Muscle layer of colon (tissue), 2 donors: ENCODE measurements around the gene F8.
"Not testable (repeated sequence)": the region's sequence is repeated elsewhere in the genome, so short reads cannot be mapped to it uniquely, and the experiment has no call there.

Experiments used
- H3K27ac ChIP-seq: one replicate; pipeline ENCODE4 v1.7.0; 2013; ENCODE audit warnings: low read depth, mild to moderate bottlenecking, low read length, moderate library complexity
- H3K27me3 ChIP-seq, 2 donors: one replicate each; pipeline ENCODE4 v1.7.0; 2013; ENCODE audit warnings: low read length in 2 of 2, mild to moderate bottlenecking in 2 of 2; ENCODE audit not compliant: insufficient read depth in 2 of 2, control insufficient read depth in 1 of 2
- H3K36me3 ChIP-seq: one replicate; pipeline ENCODE4 v1.7.0; 2013; ENCODE audit warnings: mild to moderate bottlenecking, low read length; ENCODE audit not compliant: insufficient read depth
- H3K4me1 ChIP-seq: one replicate; pipeline ENCODE4 v1.7.0; 2013; ENCODE audit warnings: mild to moderate bottlenecking, low read length; ENCODE audit not compliant: insufficient read depth
- H3K4me3 ChIP-seq, 2 donors: one replicate each; pipeline ENCODE4 v1.7.0; 2013; ENCODE audit warnings: low read length in 2 of 2, low read depth in 1 of 2, mild to moderate bottlenecking in 1 of 2, moderate library complexity in 1 of 2
- H3K9ac ChIP-seq: one replicate; pipeline ENCODE4 v1.7.0; 2013; ENCODE audit warnings: low read length
- H3K9me3 ChIP-seq: one replicate; pipeline ENCODE4 v1.7.0; 2013; ENCODE audit warnings: mild to moderate bottlenecking, low read length
- donor health status: abdominal sarcoma.
- donor health status: Adenocarcinoma of cecum.

F8 gene

DNA sequence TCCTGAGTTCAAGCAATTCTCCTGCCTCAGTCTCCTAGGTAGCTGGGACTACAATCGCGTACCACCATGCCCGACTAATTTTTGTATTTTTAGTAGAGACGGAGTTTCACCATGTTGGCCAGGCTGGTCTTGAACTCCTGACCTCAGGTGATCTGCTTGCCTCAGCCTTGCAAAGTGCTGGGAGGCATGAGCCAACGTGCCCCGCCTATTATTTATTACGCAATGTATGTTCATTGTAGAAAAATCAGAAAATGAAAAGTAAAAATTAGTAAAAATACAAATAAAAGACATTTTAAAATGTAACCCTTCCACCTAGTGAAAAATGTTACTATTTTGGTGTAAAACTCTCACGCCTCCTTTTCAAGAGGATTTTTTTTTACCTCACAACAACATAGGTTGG, 122.2 kb downstream of the F8 start:
- H3K9ac ChIP-seq = no peak overlapping the region
- no peaks in the 10 kb centered on the region for H3K36me3 ChIP-seq
- no peaks in the 10 kb centered on the region for H3K27me3 ChIP-seq
- H3K4me3 ChIP-seq = no peak overlapping the region
- H3K9me3 ChIP-seq = no peaks in the 10 kb centered on the region
- H3K27ac ChIP-seq = no peak overlapping the region
- no peaks in the 10 kb centered on the region for H3K4me1 ChIP-seq

- Histone ChIP-seq H3K27ac (no peak overlapping the region), H3K4me3 (no peak overlapping the region)
Measured at GRCh38 chrX:154892296-154892695, 130.2 kb downstream of the F8 start.

GRCh38 chrX:154890990-154891639, 131.4 kb downstream of the F8 start:
- no peaks in the 10 kb centered on the region for H3K4me1 ChIP-seq
- H3K9me3 ChIP-seq = no peaks in the 10 kb centered on the region
- H3K36me3 ChIP-seq = no peaks in the 10 kb centered on the region
- H3K27ac ChIP-seq = no peak overlapping the region
- no peaks in the 10 kb centered on the region for H3K27me3 ChIP-seq
- H3K9ac ChIP-seq = no peak overlapping the region
- no peak overlapping the region for H3K4me3 ChIP-seq

More at GRCh38 chrX:154892296-154892695, 130.2 kb downstream of the F8 start:
- no peaks in the 10 kb centered on the region for H3K9me3 ChIP-seq
- H3K27me3 ChIP-seq = no peaks in the 10 kb centered on the region
- H3K36me3 ChIP-seq = no peaks in the 10 kb centered on the region
- no peaks in the 10 kb centered on the region for H3K4me1 ChIP-seq
- H3K9ac ChIP-seq = no peak overlapping the region

DNA sequence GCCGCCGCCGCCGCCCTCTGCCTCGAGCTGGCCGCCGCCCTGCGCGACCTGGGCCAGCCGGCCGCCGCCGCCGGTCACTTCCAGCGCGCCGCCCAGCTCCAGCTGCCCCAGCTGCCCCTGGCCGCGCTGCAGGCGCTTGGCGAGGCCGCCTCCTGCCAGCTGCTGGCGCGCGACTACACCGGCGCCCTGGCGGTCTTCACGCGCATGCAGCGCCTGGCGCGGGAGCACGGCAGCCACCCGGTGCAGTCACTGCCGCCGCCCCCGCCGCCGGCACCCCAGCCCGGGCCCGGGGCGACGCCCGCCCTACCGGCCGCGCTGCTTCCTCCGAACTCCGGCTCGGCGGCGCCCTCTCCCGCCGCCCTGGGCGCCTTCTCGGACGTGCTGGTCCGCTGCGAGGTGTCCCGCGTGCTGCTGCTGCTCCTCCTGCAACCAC, 135.7 kb downstream of the F8 start:
- H3K27me3 ChIP-seq, H3K36me3 ChIP-seq, H3K9me3 ChIP-seq, H3K4me3 ChIP-seq, H3K4me1 ChIP-seq, H3K27ac ChIP-seq, H3K9ac ChIP-seq: not testable (repeated sequence)

- not testable (repeated sequence) for H3K4me1 ChIP-seq, H3K4me3 ChIP-seq, H3K27me3 ChIP-seq, H3K36me3 ChIP-seq, H3K27ac ChIP-seq, H3K9ac ChIP-seq, H3K9me3 ChIP-seq
Measured at GRCh38 chrX:154886069-154886788, 136.3 kb downstream of the F8 start, which contains the start of gene F8A1. Gene F8A1 (plus strand): TSS chrX:154886355. CDS start chrX:154886375, 20 bp downstream.

GRCh38 chrX:154885549-154885948, 137.0 kb downstream of the F8 start:
- not testable (repeated sequence) for H3K4me1 ChIP-seq, H3K36me3 ChIP-seq, H3K9me3 ChIP-seq, H3K9ac ChIP-seq, H3K4me3 ChIP-seq, H3K27ac ChIP-seq, H3K27me3 ChIP-seq

DNA sequence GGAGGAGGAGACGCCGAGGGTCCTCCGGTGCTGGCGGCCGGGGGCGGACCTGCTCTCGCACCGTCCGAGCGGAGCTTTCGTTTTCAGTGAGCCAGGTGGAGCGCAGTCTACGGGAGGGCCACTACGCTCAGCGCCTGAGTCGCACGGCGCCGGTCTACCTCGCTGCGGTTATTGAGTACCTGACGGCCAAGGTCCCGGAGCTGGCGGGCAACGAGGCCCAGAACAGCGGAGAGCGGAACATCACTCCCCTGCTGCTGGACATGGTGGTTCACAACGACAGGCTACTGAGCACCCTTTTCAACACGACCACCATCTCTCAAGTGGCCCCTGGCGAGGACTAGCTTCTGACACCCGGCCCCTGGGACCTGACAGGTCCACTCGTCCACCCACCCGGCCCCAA, 137.5 kb downstream of the F8 start:
- H3K27me3 ChIP-seq, H3K9ac ChIP-seq, H3K27ac ChIP-seq, H3K36me3 ChIP-seq, H3K4me3 ChIP-seq, H3K9me3 ChIP-seq, H3K4me1 ChIP-seq: not testable (repeated sequence)

DNA sequence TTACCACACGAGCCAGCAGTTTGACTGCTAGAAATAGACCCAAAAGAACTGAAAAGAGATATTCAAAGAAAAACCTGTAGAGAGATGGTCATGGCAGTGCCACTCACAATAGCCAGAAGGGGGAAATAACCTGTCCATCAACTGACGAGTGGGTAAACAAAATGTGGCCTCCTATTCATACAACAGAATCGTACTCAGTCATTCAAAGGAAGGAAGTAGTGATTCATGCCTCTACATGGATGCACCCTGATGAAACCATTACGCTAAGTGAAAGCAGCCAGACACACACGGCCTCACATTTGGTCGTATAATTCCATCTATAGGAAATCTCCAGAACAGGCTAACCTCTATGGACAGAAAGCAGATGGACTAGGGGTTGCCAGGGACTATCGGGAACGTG, 138.5 kb downstream of the F8 start:
- H3K36me3 ChIP-seq, H3K27ac ChIP-seq, H3K4me3 ChIP-seq, H3K9ac ChIP-seq, H3K4me1 ChIP-seq, H3K27me3 ChIP-seq, H3K9me3 ChIP-seq: not testable (repeated sequence)

DNA sequence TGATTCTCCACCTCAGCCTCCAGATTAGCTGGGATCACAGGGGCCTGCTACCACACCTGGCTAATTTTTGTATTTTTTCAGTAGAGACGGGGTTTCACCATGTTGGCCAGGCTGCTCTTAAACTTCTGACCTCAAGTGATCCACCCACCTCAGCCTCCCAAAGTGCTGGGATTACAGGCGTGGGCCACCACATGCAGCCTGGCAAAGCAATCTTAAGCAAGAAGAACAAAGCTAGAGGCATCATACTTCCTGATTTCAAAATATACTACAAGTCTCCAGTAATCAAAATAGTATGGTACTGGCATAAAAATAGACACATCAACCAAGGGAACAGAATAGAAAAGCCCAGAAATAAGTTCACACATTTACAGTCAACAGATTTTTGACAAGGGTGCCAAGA, 149.2 kb downstream of the F8 start:
- no peak overlapping the region for H3K4me3 ChIP-seq
- H3K4me1 ChIP-seq = no peaks in the 10 kb centered on the region
- H3K27ac ChIP-seq = no peak overlapping the region
- H3K9ac ChIP-seq = no peak overlapping the region
- no peaks in the 10 kb centered on the region for H3K36me3 ChIP-seq
- H3K27me3 ChIP-seq = no peaks in the 10 kb centered on the region
- H3K9me3 ChIP-seq = no peaks in the 10 kb centered on the region

GRCh38 chrX:154868522-154868921, 154.0 kb downstream of the F8 start:
- not testable (repeated sequence) for H3K36me3 ChIP-seq, H3K4me3 ChIP-seq, H3K9me3 ChIP-seq, H3K4me1 ChIP-seq, H3K27ac ChIP-seq, H3K27me3 ChIP-seq, H3K9ac ChIP-seq

GRCh38 chrX:154855256-154855655, 167.3 kb downstream of the F8 start:
- no peaks in the 10 kb centered on the region for H3K36me3 ChIP-seq

More at GRCh38 chrX:154855256-154855655, 167.3 kb downstream of the F8 start:
- Histone ChIP-seq H3K27ac (no peak overlapping the region), H3K4me3 (no peak overlapping the region), H3K4me1 (no peaks in the 10 kb centered on the region), H3K9ac (no peak overlapping the region), H3K9me3 (no peaks in the 10 kb centered on the region), H3K27me3 (no peaks in the 10 kb centered on the region)
